K562 (cell line): ENCODE data around the gene ATP13A1. TPM values are rescaled to one million over a fixed set of nuclear protein-coding genes. Genes with fewer than 3 reads are reported as not detected.
A peak's percentile ranks its signal among the peaks of the same experiment; 100 is the strongest.

ENCODE experiments used
- ATAC-seq: fragments of 200-7000 bp; cut with Tn5 transposase; 3 replicates; pipeline ENCODE4 v1.9.1; 2020; ENCODE audit warnings: moderate library complexity
- BruUV-seq: library from RNA; stranded (reverse); fragments of 400-500 nt; replicated peaks from 2 replicates; lab custom pipeline; 2021; lab: Mats Ljungman, UMichigan
- CTCF ChIA-PET: fragments of 300-600 bp; formaldehyde crosslinking; extraction: SDS; loops from one replicate; lab custom pipeline; 2021; ENCODE audit warnings: low intra/inter-chr PET ratio; lab: Yijun Ruan, JAX
- POLR2A ChIA-PET: fragments of 300-600, 350-650 bp; sonication (Branson Sonifier 250); formaldehyde crosslinking; extraction: SDS; loops from one replicate; lab custom pipeline; 2021; ENCODE audit warnings: antibody characterized with exemption, inconsistent platforms; lab: Yijun Ruan, JAX
- DNase-seq, 4 experiments: peaks; one replicate each; pipeline versions ENCODE4 v3.0.0 to v3.0.0-alpha.2; 2011 to 2018; ENCODE audit warnings: low spot score in 3 of 4, mixed read lengths in 3 of 4; ENCODE audit errors: extremely low read depth in 1 of 4
- FAIRE-seq: peaks from 2 replicates; lab custom pipeline; 2011; peaks lifted over from hg19 to GRCh38; lab: Jason Lieb, UNC
- H2AFZ ChIP-seq: 2 replicates; pipeline ENCODE4 v1.6.0; 2011; ENCODE audit warnings: low read depth, low read length, control low read depth, inconsistent platforms
- H3K27ac ChIP-seq: fragments of 200-600 bp; 3 replicates; pipeline ENCODE4 v1.8.0; 2011; ENCODE audit warnings: low read depth, mild to moderate bottlenecking, control low read depth, inconsistent platforms, low read length, moderate library complexity, mixed read lengths; ENCODE audit errors: extremely low read depth
- H3K27me3 ChIP-seq, 2 experiments: fragments of 300-600 bp in 1 of 2; 2 replicates in 1 of 2; 3 replicates in 1 of 2; pipeline versions ENCODE4 v1.6.0 to v1.8.0; 2011; ENCODE audit warnings: inconsistent platforms in 2 of 2, low read length in 2 of 2, mild to moderate bottlenecking in 1 of 2, mixed read lengths in 1 of 2, moderate library complexity in 1 of 2; ENCODE audit not compliant: control insufficient read depth in 2 of 2, insufficient read depth in 2 of 2
- H3K36me3 ChIP-seq: fragments of 300-600 bp; 3 replicates; pipeline ENCODE4 v1.8.0; 2011; ENCODE audit warnings: mild to moderate bottlenecking, low read length, inconsistent platforms; ENCODE audit not compliant: control insufficient read depth, insufficient read depth
- H3K4me1 ChIP-seq, 2 experiments: fragments of 200-600 bp in 1 of 2; replicated peaks in 1 of 2; 2 replicates in 1 of 2; 3 replicates in 1 of 2; pipeline versions ENCODE4 v1.5.1 to v1.8.0; 2011; ENCODE audit warnings: inconsistent platforms in 2 of 2, low read length in 2 of 2, mild to moderate bottlenecking in 1 of 2, mixed read lengths in 1 of 2, moderate library complexity in 1 of 2; ENCODE audit not compliant: control insufficient read depth in 2 of 2, insufficient read depth in 2 of 2
- H3K4me2 ChIP-seq: 2 replicates; pipeline ENCODE4 v1.6.1; 2011; ENCODE audit warnings: low read length, control low read depth, inconsistent platforms, mixed read lengths; ENCODE audit not compliant: insufficient read depth
- H3K4me3 ChIP-seq: fragments of 200-600 bp; sonication (generic), shearing (Covaris generic); 2 replicates; pipeline ENCODE4 v1.5.1; 2016; ENCODE audit warnings: control low read depth, inconsistent platforms
- H3K79me2 ChIP-seq: fragments of 200-600 bp; 3 replicates; pipeline ENCODE4 v1.8.0; 2011; ENCODE audit warnings: low read length, inconsistent platforms; ENCODE audit not compliant: control insufficient read depth, insufficient read depth
- H3K9ac ChIP-seq, 2 experiments: 2 replicates each; pipeline versions ENCODE4 v1.6.0 to v1.6.1; 2011; ENCODE audit warnings: low read depth in 2 of 2, low read length in 2 of 2, control low read depth in 1 of 2, inconsistent platforms in 1 of 2, mild to moderate bottlenecking in 1 of 2, mixed read lengths in 1 of 2; ENCODE audit not compliant: insufficient read depth in 1 of 2
- H3K9me1 ChIP-seq: one replicate; pipeline ENCODE4 v1.6.0; 2011; ENCODE audit warnings: inconsistent platforms, mild to moderate bottlenecking, low read length, moderate library complexity; ENCODE audit not compliant: control insufficient read depth, insufficient read depth
- H3K9me3 ChIP-seq: replicated peaks from 2 replicates; pipeline ENCODE4 v1.5.1; 2011; ENCODE audit warnings: low read depth, low read length, inconsistent platforms; ENCODE audit not compliant: control insufficient read depth, insufficient read depth
- H4K20me1 ChIP-seq: replicated peaks from 2 replicates; pipeline ENCODE4 v1.6.1; 2011; ENCODE audit warnings: low read length, inconsistent platforms, mixed read lengths; ENCODE audit not compliant: control insufficient read depth, insufficient read depth
- C11orf30 ChIP-seq: fragments of 450-650 bp; IDR thresholded peaks from 2 replicates; pipeline ENCODE4 v1.6.1; 2016; ENCODE audit warnings: low read depth, mild to moderate bottlenecking
- CCNT2 ChIP-seq: IDR thresholded peaks from 2 replicates; pipeline ENCODE4 v1.6.1; 2011; ENCODE audit warnings: borderline replicate concordance, low read depth, mild to moderate bottlenecking, moderate library complexity, mixed read lengths, low read length; ENCODE audit not compliant: insufficient read length; ENCODE audit errors: extremely low read depth
- DNMT1 ChIP-seq: fragments of 450-650 bp; IDR thresholded peaks from 2 replicates; pipeline ENCODE4 v1.6.1; 2016; ENCODE audit warnings: antibody characterized with exemption, mild to moderate bottlenecking
- NELFE ChIP-seq: IDR thresholded peaks from 2 replicates; pipeline ENCODE4 v1.6.1; 2011; ENCODE audit warnings: mild to moderate bottlenecking; ENCODE audit not compliant: insufficient read depth, insufficient read length
- PCBP1 ChIP-seq: fragments of 200-400 bp; formaldehyde crosslinking; IDR thresholded peaks from 2 replicates; pipeline ENCODE4 v1.6.1; 2018; ENCODE audit warnings: mild to moderate bottlenecking, low read depth, low read length; ENCODE audit not compliant: poor library complexity, severe bottlenecking
- SMARCE1 ChIP-seq: fragments of 450-650 bp; IDR thresholded peaks from 2 replicates; pipeline ENCODE4 v1.7.1; 2016; ENCODE audit warnings: mild to moderate bottlenecking
- WGBS: fragments of 100-300 bp; shearing (Covaris generic); methylation state at CpG from one replicate; pipeline ENCODE4 v1.1.6; 2016; ENCODE audit warnings: low coverage, mixed read lengths; ENCODE audit not compliant: insufficient coverage; ENCODE audit errors: missing lambda C conversion rate; 5-methylcytosine and 5-hydroxymethylcytosine counted together
- in situ Hi-C: fragments of 300-500 bp; cut with MboI; formaldehyde crosslinking; loops from 4 replicates; pipeline ENCODE4 v1.15.0; 2018; ENCODE audit warnings: inconsistent platforms, mixed read lengths
- intact Hi-C: fragments of 100-400 bp; cut with micrococcal nuclease; formaldehyde crosslinking; loops from 2 replicates; pipeline ENCODE4 v1.14.2; 2022
- polyA plus RNA-seq, 8 experiments: library from polyadenylated mRNA; depleted of rRNA in 4 of 8; stranded (reverse) in 5 of 8; unstranded in 3 of 8; fragments of >200 nt; fragmentation: Nextera tagmentation in 2 of 8; fragmentation: Illumina TruSeq in 1 of 8; extraction: Ambion mirVana in 2 of 8; extraction: Trizol in 1 of 8; gene quantifications; 2 replicates each; pipeline versions ENCODE4 v1.2.1 to v1.2.3, GENCODE V29; 2011 to 2014; ENCODE audit warnings: inconsistent platforms in 1 of 8, missing spikeins in 1 of 8
- total RNA-seq, 7 experiments: library from RNA; depleted of rRNA in 6 of 7; stranded (reverse); fragments of >200 nt in 6 of 7; fragmentation: Illumina TruSeq in 2 of 7; extraction: Trizol in 2 of 7; gene quantifications; 2 replicates each; pipeline versions ENCODE4 v1.2.1 to v1.2.3, GENCODE V29; 2011 to 2021; ENCODE audit warnings: low replicate concordance in 1 of 7
- TF ChIP-seq, protein P1 (sequence below), 2 experiments: IDR thresholded peaks in 1 of 2; conservative IDR thresholded peaks in 1 of 2; 2 replicates each; pipeline ENCODE4 v1.6.1; 2016; ENCODE audit warnings: low read depth in 2 of 2, mild to moderate bottlenecking in 1 of 2, missing compliant biosample characterization in 1 of 2, missing genetic modification characterization in 1 of 2, moderate library complexity in 1 of 2
- TF ChIP-seq, protein P2 (sequence below): sonication (generic); formaldehyde crosslinking; IDR thresholded peaks from 2 replicates; pipeline ENCODE4 v1.9.0; 2022; ENCODE audit warnings: mild to moderate bottlenecking, missing genetic modification reagents
- TF ChIP-seq, protein P3 (sequence below), 3 experiments: IDR thresholded peaks in 2 of 3; conservative IDR thresholded peaks in 1 of 3; 2 replicates each; pipeline ENCODE4 v1.5.1; 2011 to 2012; ENCODE audit warnings: low read length in 3 of 3, mild to moderate bottlenecking in 3 of 3, control low read depth in 2 of 3, improper control_type of control experiment in 1 of 3, inconsistent platforms in 1 of 3, low read depth in 1 of 3, mixed read lengths in 1 of 3, moderate library complexity in 1 of 3; ENCODE audit not compliant: insufficient read depth in 2 of 3
- TF ChIP-seq, protein P4 (sequence below): sonication (generic); formaldehyde crosslinking; IDR thresholded peaks from 2 replicates; pipeline ENCODE4 v1.9.0; 2022; ENCODE audit warnings: mild to moderate bottlenecking, missing genetic modification reagents

The ATP13A1 gene
- total and polyA plus RNA-seq, 9 of the 15 experiments (the other 6 are each of a cell fraction or from before 2014, with no cell fraction given) = 0.90 to 83.8 (median 23.1) TPM

DNA sequence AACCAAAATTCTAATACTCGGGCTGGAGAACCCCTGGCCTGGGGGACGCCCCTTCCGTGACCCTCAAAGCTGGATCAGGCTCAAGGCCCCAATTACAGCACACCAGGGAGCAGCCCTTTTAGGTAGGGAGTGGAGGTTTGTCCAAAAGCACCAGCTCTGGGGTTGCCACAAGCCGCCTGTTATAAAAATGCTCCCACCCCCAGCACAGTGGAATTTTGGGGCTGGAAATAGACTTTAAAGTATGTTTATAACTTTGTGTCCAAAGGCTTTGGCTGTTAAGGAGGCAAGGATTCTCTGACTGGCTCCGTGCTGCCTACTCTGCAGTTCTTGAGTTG lies 19.5 kb downstream of the ATP13A1 start:
- no TSS peak for BruUV-seq
- peak overlapping the region; percentile 75; the same call in 2 of the 3 replicates for H3K27ac ChIP-seq
- in situ Hi-C loops = loop anchor here (25.0 kb wide), 1 partner anchor 107 kb away; the partner anchor contains the start of genes CILP2 and YJEFN3
- intact Hi-C loops = loop anchor here (5.0 kb wide), 1 partner anchor 92 kb away; no protein-coding TSS in a partner anchor
- TF ChIP-seq, protein P1, sequence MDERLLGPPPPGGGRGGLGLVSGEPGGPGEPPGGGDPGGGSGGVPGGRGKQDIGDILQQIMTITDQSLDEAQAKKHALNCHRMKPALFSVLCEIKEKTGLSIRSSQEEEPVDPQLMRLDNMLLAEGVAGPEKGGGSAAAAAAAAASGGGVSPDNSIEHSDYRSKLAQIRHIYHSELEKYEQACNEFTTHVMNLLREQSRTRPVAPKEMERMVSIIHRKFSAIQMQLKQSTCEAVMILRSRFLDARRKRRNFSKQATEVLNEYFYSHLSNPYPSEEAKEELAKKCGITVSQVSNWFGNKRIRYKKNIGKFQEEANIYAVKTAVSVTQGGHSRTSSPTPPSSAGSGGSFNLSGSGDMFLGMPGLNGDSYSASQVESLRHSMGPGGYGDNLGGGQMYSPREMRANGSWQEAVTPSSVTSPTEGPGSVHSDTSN (CRISPR knock-in tag; IDR thresholded peaks at IDR 0.05; ENCODE audit: low read depth) = no peak
- TF ChIP-seq, protein P1 (tag; conservative IDR thresholded peaks at IDR 0.05; ENCODE audit: low read depth) = no peak
- TF ChIP-seq DNMT1 (no peak), SMARCE1 (no peak), CCNT2 (no peak), NELFE (no peak), C11orf30 (no peak), PCBP1 (no peak)
- TF ChIP-seq, protein P2, sequence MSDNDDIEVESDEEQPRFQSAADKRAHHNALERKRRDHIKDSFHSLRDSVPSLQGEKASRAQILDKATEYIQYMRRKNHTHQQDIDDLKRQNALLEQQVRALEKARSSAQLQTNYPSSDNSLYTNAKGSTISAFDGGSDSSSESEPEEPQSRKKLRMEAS (CRISPR knock-in tag) = 0 out of 2 replicates have a peak, but pooled peaks have one; percentile 6
- TF ChIP-seq, protein P3, sequence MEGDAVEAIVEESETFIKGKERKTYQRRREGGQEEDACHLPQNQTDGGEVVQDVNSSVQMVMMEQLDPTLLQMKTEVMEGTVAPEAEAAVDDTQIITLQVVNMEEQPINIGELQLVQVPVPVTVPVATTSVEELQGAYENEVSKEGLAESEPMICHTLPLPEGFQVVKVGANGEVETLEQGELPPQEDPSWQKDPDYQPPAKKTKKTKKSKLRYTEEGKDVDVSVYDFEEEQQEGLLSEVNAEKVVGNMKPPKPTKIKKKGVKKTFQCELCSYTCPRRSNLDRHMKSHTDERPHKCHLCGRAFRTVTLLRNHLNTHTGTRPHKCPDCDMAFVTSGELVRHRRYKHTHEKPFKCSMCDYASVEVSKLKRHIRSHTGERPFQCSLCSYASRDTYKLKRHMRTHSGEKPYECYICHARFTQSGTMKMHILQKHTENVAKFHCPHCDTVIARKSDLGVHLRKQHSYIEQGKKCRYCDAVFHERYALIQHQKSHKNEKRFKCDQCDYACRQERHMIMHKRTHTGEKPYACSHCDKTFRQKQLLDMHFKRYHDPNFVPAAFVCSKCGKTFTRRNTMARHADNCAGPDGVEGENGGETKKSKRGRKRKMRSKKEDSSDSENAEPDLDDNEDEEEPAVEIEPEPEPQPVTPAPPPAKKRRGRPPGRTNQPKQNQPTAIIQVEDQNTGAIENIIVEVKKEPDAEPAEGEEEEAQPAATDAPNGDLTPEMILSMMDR (IDR thresholded peaks at IDR 0.05 in 2 of 3, conservative IDR thresholded peaks at IDR 0.05 in 1 of 3; ENCODE audit: insufficient read depth in 2 of 3, low read depth in 1 of 3, low read length in 3 of 3) = 0 out of 6 replicates have a peak, but pooled peaks of 1 of the 3 experiments have one; percentile 8
- TF ChIP-seq, protein P4, sequence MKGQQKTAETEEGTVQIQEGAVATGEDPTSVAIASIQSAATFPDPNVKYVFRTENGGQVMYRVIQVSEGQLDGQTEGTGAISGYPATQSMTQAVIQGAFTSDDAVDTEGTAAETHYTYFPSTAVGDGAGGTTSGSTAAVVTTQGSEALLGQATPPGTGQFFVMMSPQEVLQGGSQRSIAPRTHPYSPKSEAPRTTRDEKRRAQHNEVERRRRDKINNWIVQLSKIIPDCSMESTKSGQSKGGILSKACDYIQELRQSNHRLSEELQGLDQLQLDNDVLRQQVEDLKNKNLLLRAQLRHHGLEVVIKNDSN = 0 out of 2 replicates have a peak, but pooled peaks have one; percentile 8
- TF ChIP-seq, all 486 proteins: peak for 3
- H3K4me1 ChIP-seq = peaks cover 3 to 18% of the 10 kb centered on the region in 2 experiments; a peak in 3 of 5 replicates
- no peaks in the 10 kb centered on the region for H4K20me1 ChIP-seq
- no peaks in the 10 kb centered on the region for H3K9me3 ChIP-seq
- peak overlapping the region; percentile 84 for H3K4me3 ChIP-seq
- POLR2A ChIA-PET = interaction anchor here (0.5 to 0.7 kb wide), 2 partner anchors 18 to 471 kb away, joined by 3 to 5 read pairs; no protein-coding TSS in a partner anchor
- CTCF ChIA-PET = interaction anchor here (0.7 to 1.8 kb wide), 2 partner anchors 111 to 749 kb away, joined by 3 to 30 read pairs; no protein-coding TSS in a partner anchor
- WGBS = 12% methylated on average over 5 of the region's 5 CpGs
- H3K4me2 ChIP-seq = peak overlapping the region; percentile 85
- H3K9me1 ChIP-seq = no peaks in the 10 kb centered on the region
- H3K27me3 ChIP-seq = no peaks in the 10 kb centered on the region
- peaks cover 3% of the 10 kb centered on the region; the same call in 1 of the 3 replicates for H3K79me2 ChIP-seq
- DNase-seq = no peak
- H2AFZ ChIP-seq = peak overlapping the region; percentile 83; the same call in 1 of the 2 replicates
- H3K36me3 ChIP-seq = peaks cover 43% of the 10 kb centered on the region; the same call in 2 of the 3 replicates
- peak overlapping the region; percentile 68 to 93; a peak in 3 of 4 replicates for H3K9ac ChIP-seq
- ATAC-seq = peak; percentile 2; the same call in 1 of the 3 replicates
- FAIRE-seq = no peak
